ENCODE measurements around the gene CMKLR1. TPM values are rescaled to one million over a fixed set of nuclear protein-coding genes. Genes with fewer than 3 reads are reported as not detected.

The CMKLR1 gene
- total and polyA plus RNA-seq, 10 of the 15 experiments (the other 5 are each of a cell fraction or from before 2014, with no cell fraction given) = 13.8 to 52.3 (median 26.2) TPM

- TF ChIP-seq REST (IDR thresholded peaks at IDR 0.05; ENCODE audit: low read depth, low read length) = no peak
- no peak for TF ChIP-seq HDAC6 (IDR thresholded peaks at IDR 0.05; ENCODE audit: unreplicated experiment)
- TF ChIP-seq CTCF (IDR thresholded peaks at IDR 0.05 in 2 of 3, conservative IDR thresholded peaks at IDR 0.05 in 1 of 3; ENCODE audit: control insufficient read depth in 2 of 3, extremely low read depth in 1 of 3, insufficient read depth in 1 of 3, low read depth in 3 of 3, low read length in 3 of 3) = no peak
Observed at GRCh38 chr12:108312693-108313189, 26.4 kb downstream of the CMKLR1 start (continued).

GRCh38 chr12:108312073-108312659, 26.9 kb downstream of the CMKLR1 start:
- H2AFZ ChIP-seq (ENCODE audit: control insufficient read depth, low read depth, low read length) = no peak overlapping the region
- POLR2A ChIA-PET = interaction anchor here (0.6 kb wide), 1 partner anchor 244 kb away, joined by 3 read pairs; no protein-coding TSS in a partner anchor
- CTCF ChIA-PET = no interaction called here
- no peak for DNase-seq (ENCODE audit: low read depth, low spot score)
- peaks cover 25% of the 10 kb centered on the region for H3K79me2 ChIP-seq (ENCODE audit: control insufficient read depth, insufficient read depth, low read length)
- H3K9me3 ChIP-seq (replicated peaks; ENCODE audit: control insufficient read depth, insufficient read depth, low read length) = no peaks in the 10 kb centered on the region
- no peak overlapping the region for H3K4me3 ChIP-seq
- no peak overlapping the region for H3K9ac ChIP-seq (ENCODE audit: control insufficient read depth, insufficient read depth, low read length)
- ATAC-seq = no peak
- peak overlapping the region; percentile 20 for H3K4me2 ChIP-seq (ENCODE audit: control insufficient read depth, insufficient read depth)
- H3K36me3 ChIP-seq (ENCODE audit: control insufficient read depth in 2 of 2, insufficient read depth in 2 of 2, low read length in 1 of 2) = peaks cover 0 to 2% of the 10 kb centered on the region in 2 experiments; a peak in 1 of 4 replicates
- TF ChIP-seq E2F8 (IDR thresholded peaks at IDR 0.05; ENCODE audit: low read depth, partially characterized antibody) (no peak), ZNF384 (IDR thresholded peaks at IDR 0.05; ENCODE audit: borderline replicate concordance, low read depth, low read length) (no peak), EED (IDR thresholded peaks at IDR 0.05; ENCODE audit: low read depth) (peak; percentile 56; the same call in 1 of the 2 replicates), KAT2A (conservative IDR thresholded peaks at IDR 0.05; ENCODE audit: control insufficient read depth, low read depth, low read length) (no peak), ATF7 (IDR thresholded peaks at IDR 0.05; ENCODE audit: low read depth) (no peak), PAX5 (IDR thresholded peaks at IDR 0.05; ENCODE audit: borderline replicate concordance, low read depth, low read length) (no peak)
- H4K20me1 ChIP-seq (ENCODE audit: control insufficient read depth, insufficient read depth) = no peaks in the 10 kb centered on the region
- no peak for FAIRE-seq
- H3K27ac ChIP-seq (ENCODE audit: control insufficient read depth, insufficient read depth) = no peak overlapping the region
- peaks cover 90% of the 10 kb centered on the region for H3K4me1 ChIP-seq (ENCODE audit: control insufficient read depth, insufficient read depth, low read length)
- no TSS peak for BruUV-seq (replicated peaks)
- in situ Hi-C loops (cut with MboI) (no loop called here), intact Hi-C loops (cut with micrococcal nuclease; ENCODE audit: unreplicated experiment) (no loop called here)
- SMC1A ChIA-PET (ENCODE audit: uncharacterized antibody, unreplicated experiment) = interaction anchor here (1.4 to 19.0 kb wide), 2 partner anchors 8 to 23 kb away, joined by 5 to 185 read pairs; partner anchors contain the start of gene CMKLR1
- 47% methylated on average over 7 of the region's 7 CpGs for WGBS (ENCODE audit: insufficient coverage, insufficient replicate concordance, low lambda C conversion rate, missing lambda C conversion rate)
- RAD21 ChIA-PET (ENCODE audit: unreplicated experiment) = interaction anchor here (1.1 kb wide), 1 partner anchor 24 kb away, joined by 3 read pairs; no protein-coding TSS in a partner anchor
- no peaks in the 10 kb centered on the region for H3K27me3 ChIP-seq (replicated peaks in 1 of 2; ENCODE audit: control insufficient read depth in 2 of 2, insufficient read depth in 2 of 2, low read length in 1 of 2)
